Astrocyte (in vitro differentiated cells and primary cell): Measurements from ENCODE around the gene ATP1A1. TPM values are rescaled to one million over a fixed set of nuclear protein-coding genes. Genes with fewer than 3 reads are reported as not detected.

Experiments
- DNase-seq: peaks from one replicate; pipeline ENCODE4 v3.0.0-alpha.2; 2010; ENCODE audit warnings: low read depth
- FAIRE-seq: peaks from 2 replicates; lab custom pipeline; 2011; peaks lifted over from hg19 to GRCh38; lab: Jason Lieb, UNC
- H2AFZ ChIP-seq: 2 replicates; pipeline ENCODE4 v1.6.0; 2012; ENCODE audit warnings: low read depth, low read length, inconsistent platforms
- H3K27ac ChIP-seq: 2 replicates; pipeline ENCODE4 v1.5.1; 2011; ENCODE audit warnings: low read depth, low read length, inconsistent platforms
- H3K27me3 ChIP-seq: 2 replicates; pipeline ENCODE4 v1.6.0; 2011; ENCODE audit warnings: low read length, inconsistent platforms; ENCODE audit not compliant: insufficient read depth
- H3K36me3 ChIP-seq: 2 replicates; pipeline ENCODE4 v1.5.1; 2011; ENCODE audit warnings: low read length, inconsistent platforms; ENCODE audit not compliant: insufficient read depth
- H3K4me1 ChIP-seq: 2 replicates; pipeline ENCODE4 v1.5.1; 2011; ENCODE audit warnings: low read length, inconsistent platforms; ENCODE audit not compliant: insufficient read depth
- H3K4me2 ChIP-seq: 2 replicates; pipeline ENCODE4 v1.6.0; 2012; ENCODE audit warnings: low read length, inconsistent platforms
- H3K4me3 ChIP-seq: 2 replicates; pipeline ENCODE4 v1.5.1; 2011; ENCODE audit warnings: low read depth, mild to moderate bottlenecking, low read length, inconsistent platforms; ENCODE audit not compliant: insufficient read depth
- H3K79me2 ChIP-seq: 2 replicates; pipeline ENCODE4 v1.6.0; 2012; ENCODE audit warnings: mild to moderate bottlenecking, low read length, inconsistent platforms; ENCODE audit not compliant: insufficient read depth
- H3K9ac ChIP-seq: 2 replicates; pipeline ENCODE4 v1.6.0; 2012; ENCODE audit warnings: mild to moderate bottlenecking, low read length, inconsistent platforms
- H3K9me3 ChIP-seq: 2 replicates; pipeline ENCODE4 v1.5.1; 2012; ENCODE audit warnings: low read depth, mild to moderate bottlenecking, low read length, inconsistent platforms; ENCODE audit not compliant: insufficient read depth
- H4K20me1 ChIP-seq: 2 replicates; pipeline ENCODE4 v1.6.0; 2012; ENCODE audit warnings: low read length, inconsistent platforms; ENCODE audit not compliant: insufficient read depth
- H3K27ac Mint-ChIP-seq: one replicate; pipeline ENCODE4 v1.8.0; 2021; ENCODE audit warnings: mild to moderate bottlenecking, mixed read lengths; ENCODE audit not compliant: unreplicated experiment
- H3K27me3 Mint-ChIP-seq: one replicate; pipeline ENCODE4 v1.8.0; 2021; ENCODE audit warnings: low read depth, mixed read lengths; ENCODE audit not compliant: unreplicated experiment
- H3K36me3 Mint-ChIP-seq: one replicate; pipeline ENCODE4 v1.8.0; 2021; ENCODE audit warnings: low read depth, mixed read lengths; ENCODE audit not compliant: unreplicated experiment
- H3K4me1 Mint-ChIP-seq: one replicate; pipeline ENCODE4 v1.8.0; 2021; ENCODE audit warnings: low read depth, mixed read lengths; ENCODE audit not compliant: unreplicated experiment
- H3K4me3 Mint-ChIP-seq: one replicate; pipeline ENCODE4 v1.8.0; 2021; ENCODE audit warnings: mild to moderate bottlenecking, moderate library complexity, mixed read lengths; ENCODE audit not compliant: unreplicated experiment
- H3K9me3 Mint-ChIP-seq: one replicate; pipeline ENCODE4 v1.8.0; 2021; ENCODE audit warnings: mild to moderate bottlenecking, mixed read lengths; ENCODE audit not compliant: unreplicated experiment
- EZH2 ChIP-seq: IDR thresholded peaks from 2 replicates; pipeline ENCODE4 v1.6.1; 2012; ENCODE audit warnings: mild to moderate bottlenecking, low read length, inconsistent platforms; ENCODE audit not compliant: insufficient read depth
- total RNA-seq: library from RNA; stranded (reverse); gene quantifications from 2 replicates; pipeline ENCODE4 v1.2.1, GENCODE V29; 2021
- TF ChIP-seq, protein P1 (sequence below): IDR thresholded peaks from 2 replicates; pipeline ENCODE4 v1.5.1; 2011; ENCODE audit warnings: low read depth, mild to moderate bottlenecking, inconsistent platforms, low read length, moderate library complexity; ENCODE audit not compliant: insufficient read depth

The ATP1A1 gene
- total RNA-seq, 1 donor from 2014 or later, result 317 TPM

DNA sequence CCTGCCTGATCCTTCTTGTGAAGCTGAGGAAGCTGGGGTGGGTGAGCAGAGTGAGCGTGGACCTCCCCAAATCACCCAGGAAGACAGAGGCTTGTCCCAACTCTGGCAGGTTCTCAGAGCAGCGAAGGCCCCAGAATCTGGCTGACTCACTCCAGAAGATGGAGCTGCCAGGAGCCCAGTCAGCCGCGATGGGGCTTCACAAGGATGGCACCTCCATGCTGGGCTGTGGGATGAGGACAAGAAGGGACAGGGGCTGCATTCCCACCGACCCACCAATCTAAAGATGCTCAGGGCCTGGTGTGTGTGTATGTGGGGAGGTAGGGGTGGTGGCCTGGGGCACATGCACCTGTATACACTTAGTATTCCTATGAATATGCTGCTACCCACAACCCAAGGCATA lies 52.9 kb downstream of the ATP1A1 start:
- H3K9me3 Mint-ChIP-seq, result peaks cover 3% of the 10 kb centered on the region
- H3K4me1 ChIP-seq, result no peaks in the 10 kb centered on the region

DNA sequence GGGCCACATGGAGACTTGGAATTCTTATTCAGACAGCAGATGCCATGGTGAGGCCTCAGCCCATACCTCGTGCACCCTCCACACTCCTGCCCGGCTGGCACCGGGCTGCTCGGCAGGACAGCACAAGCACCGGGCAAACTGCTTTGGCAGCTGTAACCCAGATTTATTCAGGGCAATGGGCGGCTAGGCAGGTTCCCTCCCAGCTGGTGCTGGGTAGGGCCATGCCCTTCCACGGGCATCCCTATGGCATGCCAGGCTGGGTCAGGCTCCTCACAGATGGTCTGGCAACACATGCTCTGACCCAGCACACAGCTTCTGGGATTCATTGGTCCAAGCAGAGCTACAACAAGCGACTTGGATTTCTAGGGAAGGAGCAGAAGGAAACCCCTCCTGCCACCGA lies 53.4 kb downstream of the ATP1A1 start:
- Mint-ChIP-seq H3K4me3 (no peak overlapping the region), H3K27me3 (peaks cover 12% of the 10 kb centered on the region), H3K27ac (no peak overlapping the region), H3K36me3 (no peaks in the 10 kb centered on the region), H3K4me1 (no peaks in the 10 kb centered on the region), H3K9me3 (peaks cover 3% of the 10 kb centered on the region)
- no peaks in the 10 kb centered on the region for H3K79me2 ChIP-seq
- no peak for FAIRE-seq
- H3K27me3 ChIP-seq, result peaks cover 18% of the 10 kb centered on the region
- no peak overlapping the region for H3K4me2 ChIP-seq
- no peaks in the 10 kb centered on the region for H4K20me1 ChIP-seq
- no peak overlapping the region for H2AFZ ChIP-seq
- no peak overlapping the region for H3K4me3 ChIP-seq
- DNase-seq, result no peak
- H3K9ac ChIP-seq, result no peak overlapping the region
- H3K4me1 ChIP-seq, result no peaks in the 10 kb centered on the region
- no peaks in the 10 kb centered on the region for H3K36me3 ChIP-seq
- no peak overlapping the region for H3K27ac ChIP-seq
- H3K9me3 ChIP-seq, result no peaks in the 10 kb centered on the region
- no peak for TF ChIP-seq EZH2
- TF ChIP-seq, protein P1, sequence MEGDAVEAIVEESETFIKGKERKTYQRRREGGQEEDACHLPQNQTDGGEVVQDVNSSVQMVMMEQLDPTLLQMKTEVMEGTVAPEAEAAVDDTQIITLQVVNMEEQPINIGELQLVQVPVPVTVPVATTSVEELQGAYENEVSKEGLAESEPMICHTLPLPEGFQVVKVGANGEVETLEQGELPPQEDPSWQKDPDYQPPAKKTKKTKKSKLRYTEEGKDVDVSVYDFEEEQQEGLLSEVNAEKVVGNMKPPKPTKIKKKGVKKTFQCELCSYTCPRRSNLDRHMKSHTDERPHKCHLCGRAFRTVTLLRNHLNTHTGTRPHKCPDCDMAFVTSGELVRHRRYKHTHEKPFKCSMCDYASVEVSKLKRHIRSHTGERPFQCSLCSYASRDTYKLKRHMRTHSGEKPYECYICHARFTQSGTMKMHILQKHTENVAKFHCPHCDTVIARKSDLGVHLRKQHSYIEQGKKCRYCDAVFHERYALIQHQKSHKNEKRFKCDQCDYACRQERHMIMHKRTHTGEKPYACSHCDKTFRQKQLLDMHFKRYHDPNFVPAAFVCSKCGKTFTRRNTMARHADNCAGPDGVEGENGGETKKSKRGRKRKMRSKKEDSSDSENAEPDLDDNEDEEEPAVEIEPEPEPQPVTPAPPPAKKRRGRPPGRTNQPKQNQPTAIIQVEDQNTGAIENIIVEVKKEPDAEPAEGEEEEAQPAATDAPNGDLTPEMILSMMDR, result no peak

More for the DNA sequence above, 52.9 kb downstream of the ATP1A1 start:
- H3K27ac Mint-ChIP-seq, result no peak overlapping the region
- Histone ChIP-seq H3K9me3 (no peaks in the 10 kb centered on the region), H3K27ac (no peak overlapping the region), H4K20me1 (no peaks in the 10 kb centered on the region), H3K4me2 (no peak overlapping the region), H2AFZ (no peak overlapping the region), H3K9ac (no peak overlapping the region), H3K4me3 (no peak overlapping the region), H3K79me2 (no peaks in the 10 kb centered on the region), H3K27me3 (peaks cover 18% of the 10 kb centered on the region), H3K36me3 (no peaks in the 10 kb centered on the region)
- H3K36me3 Mint-ChIP-seq, result no peaks in the 10 kb centered on the region
- FAIRE-seq, result no peak
- no peak overlapping the region for H3K4me3 Mint-ChIP-seq
- DNase-seq, result no peak
- no peak for TF ChIP-seq EZH2
- TF ChIP-seq, protein P1, result no peak
- H3K27me3 Mint-ChIP-seq, result peaks cover 12% of the 10 kb centered on the region
- H3K4me1 Mint-ChIP-seq, result no peaks in the 10 kb centered on the region

DNA sequence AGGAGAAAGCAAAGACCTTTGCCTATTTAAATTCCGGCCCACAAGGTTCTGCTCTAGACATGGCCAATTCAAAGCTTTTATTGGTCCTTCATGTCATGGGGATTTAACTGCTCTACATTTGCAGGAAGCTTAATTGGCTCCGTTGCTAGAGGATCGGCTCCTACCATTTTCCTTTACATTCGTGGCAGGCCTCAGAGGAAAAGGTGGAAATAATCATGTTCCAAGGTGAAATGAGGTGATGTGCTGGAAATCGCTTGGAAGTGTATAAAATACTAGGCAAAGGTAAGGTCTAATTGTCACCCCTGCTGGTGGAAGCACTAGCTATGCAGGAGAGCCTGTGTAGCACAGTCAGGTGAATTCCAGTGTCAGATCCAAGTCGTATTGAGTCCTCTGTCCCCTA lies 55.5 kb downstream of the ATP1A1 start:
- Mint-ChIP-seq H3K4me1 (peaks cover 4% of the 10 kb centered on the region), H3K27ac (no peak overlapping the region), H3K36me3 (peaks cover 4% of the 10 kb centered on the region), H3K27me3 (peaks cover 12% of the 10 kb centered on the region), H3K4me3 (no peak overlapping the region), H3K9me3 (peaks cover 3% of the 10 kb centered on the region)
- Histone ChIP-seq H3K4me2 (no peak overlapping the region), H3K79me2 (no peaks in the 10 kb centered on the region), H3K9me3 (no peaks in the 10 kb centered on the region), H2AFZ (no peak overlapping the region), H3K27ac (no peak overlapping the region), H3K27me3 (peaks cover 18% of the 10 kb centered on the region), H3K4me1 (peaks cover 6% of the 10 kb centered on the region), H3K4me3 (no peak overlapping the region), H3K36me3 (no peaks in the 10 kb centered on the region), H4K20me1 (no peaks in the 10 kb centered on the region), H3K9ac (no peak overlapping the region)
- TF ChIP-seq, protein P1, result no peak
- TF ChIP-seq EZH2, result no peak
- no peak for FAIRE-seq
- DNase-seq, result no peak
